Neuron (in vitro differentiated cells): Measurements from ENCODE around the gene ADAMTSL4.

Source experiments
- H2AFZ ChIP-seq: one replicate; pipeline ENCODE4 v1.6.1; 2013; ENCODE audit warnings: low read depth, mild to moderate bottlenecking, inconsistent platforms, low read length, moderate library complexity
- H3K27me3 ChIP-seq: one replicate; pipeline ENCODE4 v1.6.1; 2013; ENCODE audit warnings: low read length; ENCODE audit not compliant: insufficient read depth
- H3K36me3 ChIP-seq: one replicate; pipeline ENCODE4 v1.6.1; 2013; ENCODE audit warnings: low read length; ENCODE audit not compliant: insufficient read depth
- H3K4me1 ChIP-seq: one replicate; pipeline ENCODE4 v1.6.1; 2013; ENCODE audit warnings: low read length; ENCODE audit not compliant: insufficient read depth
- H3K4me3 ChIP-seq: 2 replicates; pipeline ENCODE4 v1.5.1; 2013; ENCODE audit warnings: mild to moderate bottlenecking, low read length, moderate library complexity
- H3K9me3 ChIP-seq: one replicate; pipeline ENCODE4 v1.6.1; 2013; ENCODE audit warnings: low read length

Gene ADAMTSL4

DNA sequence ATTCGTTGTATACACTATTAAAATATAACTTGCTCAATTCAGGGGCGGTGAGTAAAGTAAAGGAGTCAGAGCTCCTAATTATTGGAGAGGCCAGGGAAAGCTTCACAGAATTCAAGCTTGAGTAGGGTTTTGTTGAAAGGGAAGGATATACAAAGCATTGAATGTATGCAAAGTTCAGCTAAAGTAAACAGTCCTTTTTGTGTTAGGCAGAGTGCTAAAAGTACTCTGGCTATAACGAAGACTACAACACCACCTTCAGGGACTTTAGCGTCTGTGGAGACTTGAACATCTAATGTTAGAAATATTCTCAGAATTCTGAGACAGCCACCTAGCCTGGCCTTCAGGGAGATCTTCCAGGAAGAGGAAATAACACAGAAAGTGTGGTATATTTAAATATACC is 32.6 kb upstream of the ADAMTSL4 start:
- peak overlapping the region; percentile 60 for H3K4me3 ChIP-seq
- H3K36me3 ChIP-seq: no peaks in the 10 kb centered on the region
- peaks cover 8% of the 10 kb centered on the region for H3K4me1 ChIP-seq
- no peaks in the 10 kb centered on the region for H3K9me3 ChIP-seq
- no peaks in the 10 kb centered on the region for H3K27me3 ChIP-seq
- peak overlapping the region; percentile 63 for H2AFZ ChIP-seq

DNA sequence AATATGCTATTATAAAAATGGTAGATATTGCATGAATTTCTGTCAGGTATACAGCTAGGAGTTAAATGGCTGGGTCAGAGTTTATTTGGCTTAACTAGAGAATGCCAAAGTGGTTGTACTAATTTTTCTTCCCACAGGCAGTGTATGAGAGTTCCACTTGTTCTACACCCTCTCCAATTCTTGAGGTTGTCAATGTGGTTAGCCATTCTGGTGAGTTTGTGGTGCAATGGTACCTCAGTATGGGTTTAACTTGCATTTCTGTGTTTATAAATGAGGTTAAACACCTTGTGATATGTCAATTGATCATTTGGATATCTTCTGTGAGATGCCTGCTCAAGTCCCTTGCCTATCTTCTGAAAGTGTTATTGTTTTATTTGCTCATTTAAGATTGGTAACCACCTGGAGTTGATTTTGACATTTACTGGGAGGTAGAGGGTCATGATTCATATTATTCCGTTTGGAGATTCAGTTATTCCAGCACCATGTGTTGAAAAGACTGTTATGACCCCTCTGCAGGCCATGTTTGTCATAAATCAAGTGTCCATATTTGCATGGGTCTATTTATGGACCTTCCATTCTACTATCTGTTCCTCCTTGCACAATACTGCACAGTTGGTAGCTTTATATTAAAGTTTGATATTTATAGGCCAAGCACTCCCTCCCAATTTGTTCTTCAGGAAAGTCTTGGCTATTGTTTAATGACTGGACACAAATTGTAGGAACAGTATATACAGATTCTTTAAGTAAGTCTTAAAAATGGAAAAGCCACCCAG is 27.8 kb upstream of the ADAMTSL4 start:
- no peaks in the 10 kb centered on the region for H3K27me3 ChIP-seq

DNA sequence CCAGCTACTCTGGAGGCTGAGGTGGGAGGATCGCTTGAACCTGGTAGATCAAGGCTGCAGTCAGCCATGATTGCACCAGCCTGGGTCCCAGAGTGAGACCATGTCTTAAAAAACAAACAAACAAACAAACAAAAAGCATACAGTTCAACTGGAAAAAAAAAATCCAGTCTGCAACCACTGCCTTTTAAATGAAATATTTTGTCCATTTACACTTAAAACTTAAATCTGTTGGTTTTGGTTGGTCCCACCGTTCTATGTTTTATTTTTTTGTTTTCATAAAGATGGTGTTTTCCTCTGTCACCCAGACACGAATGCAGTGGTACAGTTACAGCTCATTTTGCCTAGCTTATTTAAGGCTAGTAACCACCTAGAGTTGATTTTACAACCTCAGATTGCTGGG is 23.9 kb upstream of the ADAMTSL4 start:
- Histone ChIP-seq H3K27me3 (no peaks in the 10 kb centered on the region), H3K36me3 (no peaks in the 10 kb centered on the region), H2AFZ (no peak overlapping the region), H3K4me1 (no peaks in the 10 kb centered on the region), H3K9me3 (no peaks in the 10 kb centered on the region), H3K4me3 (no peak overlapping the region)

More for the DNA sequence above, 27.8 kb upstream of the ADAMTSL4 start:
- H2AFZ ChIP-seq: no peak overlapping the region
- H3K9me3 ChIP-seq: no peaks in the 10 kb centered on the region
- H3K36me3 ChIP-seq: no peaks in the 10 kb centered on the region
- H3K4me1 ChIP-seq: peaks cover 3% of the 10 kb centered on the region
- no peak overlapping the region for H3K4me3 ChIP-seq

DNA sequence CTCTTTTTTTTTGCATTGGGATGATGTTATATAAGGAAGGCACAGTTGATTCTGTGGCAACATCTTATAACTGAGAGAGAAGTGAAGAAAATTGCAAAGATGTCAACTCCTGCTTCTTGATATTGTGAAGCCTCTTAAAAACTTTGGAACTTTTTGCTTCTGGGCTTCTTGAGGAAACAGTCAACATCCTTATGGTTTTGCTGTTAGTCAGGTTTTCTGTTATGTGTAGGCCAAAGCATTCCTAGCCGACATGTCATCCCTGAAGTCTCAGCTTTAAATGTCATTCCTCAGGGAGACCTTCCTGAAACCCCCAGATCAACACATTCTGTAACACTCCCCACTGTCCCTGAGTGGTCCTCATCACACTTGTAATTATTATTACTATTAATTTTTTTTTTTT is 21.0 kb upstream of the ADAMTSL4 start:
- Histone ChIP-seq H3K9me3 (no peaks in the 10 kb centered on the region), H3K36me3 (no peaks in the 10 kb centered on the region), H3K4me3 (no peak overlapping the region), H3K4me1 (peaks cover 9% of the 10 kb centered on the region), H3K27me3 (no peaks in the 10 kb centered on the region), H2AFZ (no peak overlapping the region)

DNA sequence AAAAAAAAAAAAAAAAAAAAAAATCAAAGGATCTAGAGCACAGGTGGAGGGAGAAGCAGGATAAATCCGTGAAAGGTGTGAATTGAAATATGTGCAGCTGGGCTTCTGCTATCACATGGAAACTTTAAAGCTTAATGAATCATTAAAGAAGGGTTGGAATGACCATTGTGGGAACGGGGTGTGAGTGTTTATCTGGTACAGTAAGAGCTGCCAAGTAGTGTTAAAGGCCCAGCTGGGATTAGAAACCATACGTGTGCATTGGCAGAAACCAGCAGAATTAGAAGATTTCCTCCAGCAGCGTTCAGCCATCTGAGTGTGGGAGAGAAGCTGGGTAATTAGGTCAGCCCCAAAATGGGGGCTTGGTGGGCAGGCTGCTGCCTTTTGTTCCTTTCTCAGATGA is 20.2 kb upstream of the ADAMTSL4 start:
- peaks cover 9% of the 10 kb centered on the region for H3K4me1 ChIP-seq
- no peak overlapping the region for H2AFZ ChIP-seq
- H3K27me3 ChIP-seq: no peaks in the 10 kb centered on the region
- no peak overlapping the region for H3K4me3 ChIP-seq
- H3K36me3 ChIP-seq: no peaks in the 10 kb centered on the region
- no peaks in the 10 kb centered on the region for H3K9me3 ChIP-seq

DNA sequence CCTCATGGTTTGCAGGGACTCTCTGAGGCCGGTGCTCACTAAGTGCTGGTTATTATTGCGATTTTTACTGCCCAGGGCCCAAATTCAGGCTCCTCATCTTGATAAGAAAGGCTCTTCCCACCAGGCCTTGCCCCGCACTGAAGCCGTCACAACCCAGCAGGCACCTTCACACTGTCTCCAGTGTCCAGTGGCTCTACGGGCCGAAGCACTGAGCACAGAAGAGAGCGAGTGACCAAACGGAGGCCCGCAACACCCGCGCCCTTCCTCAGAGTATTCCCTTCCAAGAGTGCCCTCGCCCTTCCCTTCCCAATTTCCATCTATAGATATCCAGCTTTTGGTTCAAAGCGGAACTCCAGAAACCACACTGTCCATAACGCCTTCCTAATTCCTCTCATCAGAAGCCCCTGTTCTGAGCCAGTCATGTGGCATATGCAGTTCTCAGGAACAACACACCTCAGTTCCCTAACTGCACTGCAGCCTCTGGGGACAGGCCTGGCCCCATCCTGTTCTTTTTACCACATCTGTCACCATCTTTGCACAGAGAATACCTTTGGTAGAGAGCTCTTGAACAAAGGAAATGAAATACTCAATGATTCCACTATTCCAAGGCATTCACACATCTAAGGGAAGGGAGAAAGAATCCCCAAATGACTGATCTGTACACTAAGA is 18.6 kb upstream of the ADAMTSL4 start:
- Histone ChIP-seq H2AFZ (no peak overlapping the region), H3K4me1 (peaks cover 9% of the 10 kb centered on the region), H3K9me3 (no peaks in the 10 kb centered on the region), H3K4me3 (no peak overlapping the region), H3K36me3 (no peaks in the 10 kb centered on the region), H3K27me3 (no peaks in the 10 kb centered on the region)

DNA sequence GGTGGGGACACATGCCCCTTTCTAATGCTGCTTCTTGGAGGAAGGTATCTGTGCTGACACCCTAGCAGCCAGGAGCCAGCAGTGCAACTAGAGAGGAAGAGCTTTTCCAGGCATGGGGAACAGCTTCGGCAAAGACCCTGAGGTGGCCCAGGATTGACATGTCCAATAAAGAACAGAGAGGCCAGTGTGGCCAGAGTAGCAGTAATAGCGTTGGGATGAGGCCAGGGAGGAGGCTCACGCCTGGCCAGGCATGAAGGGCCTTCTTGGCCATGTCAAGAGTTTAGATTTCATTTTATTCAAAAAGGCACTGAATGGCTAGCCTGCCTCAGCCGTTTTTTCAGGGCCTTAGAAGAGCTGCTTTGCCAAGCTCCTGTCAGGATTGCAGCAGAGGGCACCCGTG is 16.3 kb upstream of the ADAMTSL4 start:
- H2AFZ ChIP-seq: no peak overlapping the region
- peaks cover 9% of the 10 kb centered on the region for H3K4me1 ChIP-seq
- no peaks in the 10 kb centered on the region for H3K27me3 ChIP-seq
- H3K36me3 ChIP-seq: no peaks in the 10 kb centered on the region
- H3K4me3 ChIP-seq: no peak overlapping the region
- H3K9me3 ChIP-seq: no peaks in the 10 kb centered on the region

DNA sequence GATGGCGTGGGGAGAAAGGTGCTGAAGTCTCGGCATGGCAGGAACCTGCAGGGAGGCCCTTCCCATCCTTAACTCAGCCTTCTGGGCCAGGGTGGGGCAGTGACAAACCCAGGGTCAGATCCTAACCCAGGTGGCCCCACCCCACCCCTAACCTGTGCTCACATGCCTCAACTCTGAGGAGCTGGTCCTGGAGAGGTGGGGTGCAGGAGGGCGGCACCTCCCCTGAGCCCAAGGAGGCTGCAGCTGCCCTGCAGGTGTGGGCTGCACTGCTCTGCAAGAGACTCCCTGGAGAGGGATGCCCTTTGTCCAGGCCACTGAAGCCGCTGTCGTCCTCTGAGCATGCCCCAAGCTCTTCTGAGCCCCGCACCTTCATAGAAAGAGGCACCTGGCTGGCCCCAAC is 15.2 kb upstream of the ADAMTSL4 start:
- H3K4me1 ChIP-seq: peaks cover 9% of the 10 kb centered on the region
- no peak overlapping the region for H3K4me3 ChIP-seq
- H2AFZ ChIP-seq: no peak overlapping the region
- no peaks in the 10 kb centered on the region for H3K36me3 ChIP-seq
- H3K27me3 ChIP-seq: no peaks in the 10 kb centered on the region
- H3K9me3 ChIP-seq: no peaks in the 10 kb centered on the region

DNA sequence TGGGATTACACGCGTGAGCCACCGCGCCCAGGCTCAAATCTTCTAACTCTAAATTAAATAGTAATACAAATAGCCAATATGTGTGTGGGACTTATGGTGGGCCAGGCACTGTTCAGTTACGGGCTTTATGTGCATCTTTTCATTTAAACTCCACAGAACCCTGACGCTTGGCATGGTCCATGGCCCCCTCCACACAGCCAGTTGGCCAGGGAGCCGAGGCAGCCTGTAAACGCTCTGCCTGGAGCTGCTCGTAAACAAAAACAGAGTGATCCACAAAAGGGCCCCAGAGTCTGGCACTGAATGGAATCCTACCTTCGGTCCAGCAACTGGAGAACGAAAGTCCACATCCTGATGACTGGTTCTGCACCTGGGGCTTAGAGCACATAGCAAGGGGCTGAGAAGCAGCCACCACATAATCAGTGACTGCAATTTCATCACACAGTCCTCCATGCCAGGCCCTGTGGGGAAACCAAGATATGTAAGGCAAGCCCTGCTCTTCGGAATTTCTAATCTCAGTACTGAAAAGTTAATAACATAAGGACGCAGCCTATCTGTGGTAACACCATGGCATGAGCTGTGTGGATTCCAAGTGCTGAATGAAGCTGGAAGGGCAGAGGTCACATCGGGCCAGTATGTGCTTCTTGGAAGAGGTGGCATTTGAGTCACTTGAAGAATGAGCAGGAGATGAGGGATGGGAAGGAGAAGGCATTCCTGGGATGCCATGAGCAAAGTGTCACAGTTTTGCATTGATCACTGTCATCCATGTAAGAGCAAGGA is 13.5 kb upstream of the ADAMTSL4 start:
- peaks cover 9% of the 10 kb centered on the region for H3K4me1 ChIP-seq
- H3K4me3 ChIP-seq: no peak overlapping the region
- H3K27me3 ChIP-seq: no peaks in the 10 kb centered on the region
- H3K9me3 ChIP-seq: no peaks in the 10 kb centered on the region
- no peak overlapping the region for H2AFZ ChIP-seq
- no peaks in the 10 kb centered on the region for H3K36me3 ChIP-seq

DNA sequence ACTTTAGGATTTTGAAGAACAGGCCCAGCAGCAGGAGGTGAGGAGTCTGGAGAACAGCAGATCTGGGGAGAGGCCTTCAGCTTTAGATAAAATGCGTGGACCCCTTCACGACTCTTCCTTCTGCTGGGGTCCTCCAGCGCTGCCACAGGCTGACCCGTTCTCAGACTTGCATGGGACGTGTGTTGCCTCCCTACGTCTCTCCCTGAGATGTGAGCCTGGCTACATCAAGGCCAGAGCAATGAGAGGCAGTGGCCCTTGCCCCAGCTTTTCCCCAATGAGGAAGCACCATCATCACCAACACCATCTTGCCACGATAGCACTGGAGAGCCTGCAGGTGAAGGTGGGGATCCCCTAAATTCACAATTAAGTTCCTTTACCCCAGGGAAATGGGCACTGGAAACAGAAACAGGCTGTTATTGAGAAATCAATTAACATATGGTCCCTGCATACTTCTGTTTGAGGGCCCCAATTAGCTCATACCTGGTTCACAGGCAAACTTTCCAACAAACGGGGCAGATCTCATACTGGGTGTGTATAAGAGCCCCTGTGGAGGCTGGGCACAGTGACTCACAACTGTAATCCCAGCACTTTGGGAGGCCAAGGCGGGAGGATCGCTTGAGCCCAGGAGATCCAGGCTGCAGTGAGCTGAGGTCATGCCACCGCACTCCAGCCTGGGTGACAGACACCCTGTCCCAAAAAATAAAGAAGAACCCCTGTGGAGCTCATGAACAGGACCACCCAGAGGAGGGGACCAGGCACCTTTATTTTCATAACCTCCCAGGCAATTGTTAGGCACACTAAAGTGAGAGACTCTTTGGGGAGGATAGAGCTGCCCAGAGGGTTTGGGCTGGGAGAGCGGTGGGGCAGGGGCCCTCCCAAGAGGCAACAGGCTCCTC is 12.1 kb upstream of the ADAMTSL4 start:
- H3K4me3 ChIP-seq: no peak overlapping the region
- no peaks in the 10 kb centered on the region for H3K36me3 ChIP-seq
- H3K27me3 ChIP-seq: no peaks in the 10 kb centered on the region
- no peaks in the 10 kb centered on the region for H3K9me3 ChIP-seq
- H2AFZ ChIP-seq: no peak overlapping the region
- H3K4me1 ChIP-seq: peaks cover 9% of the 10 kb centered on the region

DNA sequence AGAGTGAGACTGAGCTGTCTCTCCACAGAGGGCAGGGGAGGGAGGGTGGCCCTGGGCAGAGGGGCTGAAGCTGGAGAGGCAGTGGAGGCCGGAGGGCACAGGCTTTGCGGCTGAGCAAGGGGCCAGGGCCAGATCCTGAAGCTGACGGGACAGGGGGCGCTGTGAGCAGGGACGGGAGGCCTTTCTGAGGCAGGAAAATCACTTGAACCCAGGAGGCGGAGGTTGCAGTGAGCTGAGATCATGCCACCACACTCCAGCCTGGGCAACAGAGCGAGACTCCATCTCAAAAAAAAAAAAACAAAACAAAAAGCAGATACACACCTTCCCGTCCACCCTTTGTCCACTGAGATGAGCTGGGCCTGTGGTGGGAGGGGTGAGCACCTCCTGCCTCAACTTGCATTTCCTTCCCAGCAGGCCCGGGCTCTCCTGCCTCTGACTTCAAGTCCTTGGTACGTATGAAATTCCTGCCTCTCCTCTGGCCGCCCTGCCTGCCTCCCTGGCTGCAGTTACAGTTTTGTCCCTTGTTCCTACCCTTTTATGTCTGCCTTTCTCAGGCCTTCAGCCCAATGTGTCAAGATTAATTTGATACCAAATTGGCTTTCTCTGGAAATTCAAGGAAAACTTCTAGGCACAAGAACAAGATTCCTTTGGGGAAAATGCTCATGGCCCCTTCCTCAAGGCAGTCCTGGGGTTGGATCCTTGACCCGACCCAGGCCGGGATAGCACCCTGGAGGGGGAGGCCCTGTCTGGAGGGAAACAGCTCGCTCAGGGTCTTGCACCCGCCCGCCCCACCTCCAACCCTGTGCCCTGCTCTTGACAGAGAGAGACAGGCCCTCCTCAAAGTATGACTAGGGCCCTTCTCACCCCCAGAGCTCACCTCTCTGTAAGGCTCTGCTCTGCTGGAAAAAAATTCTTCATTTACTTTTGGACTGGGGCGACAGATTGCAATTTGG is 11.2 kb upstream of the ADAMTSL4 start:
- H3K27me3 ChIP-seq: no peaks in the 10 kb centered on the region
- no peak overlapping the region for H2AFZ ChIP-seq
- no peak overlapping the region for H3K4me3 ChIP-seq
- no peaks in the 10 kb centered on the region for H3K36me3 ChIP-seq
- H3K4me1 ChIP-seq: peaks cover 1% of the 10 kb centered on the region
- H3K9me3 ChIP-seq: no peaks in the 10 kb centered on the region
